ENCODE results near the gene OTULIN. TPM values are rescaled to one million over a fixed set of nuclear protein-coding genes. Genes with fewer than 3 reads are reported as not detected.

OTULIN gene
- total RNA-seq, 1 donor from 2014 or later, result 10.4 TPM

- Histone ChIP-seq H3K9ac (ENCODE audit: low read depth in 1 of 3, low read length in 3 of 3) (peak overlapping the region in 1 of 3 donors; percentile 9), H3K4me3 (ENCODE audit: low read length in 3 of 3) (no peak overlapping the region), H3K36me3 (ENCODE audit: control insufficient read depth in 3 of 3, insufficient read depth in 3 of 3, low read length in 3 of 3) (peaks cover 0 to 3% (median 2%) of the 10 kb centered on the region in 3 donors), H3K27me3 (ENCODE audit: control insufficient read depth in 3 of 3, insufficient read depth in 3 of 3, low read length in 3 of 3) (no peaks in the 10 kb centered on the region), H3K27ac (ENCODE audit: low read depth, low read length) (no peak overlapping the region), H3K9me3 (ENCODE audit: control insufficient read depth in 3 of 3, low read length in 3 of 3) (no peaks in the 10 kb centered on the region), H3K4me1 (ENCODE audit: control insufficient read depth in 3 of 3, insufficient read depth in 3 of 3, low read length in 3 of 3) (peaks cover 21 to 42% (median 37%) of the 10 kb centered on the region in 3 donors)
Measured at GRCh38 chr5:14667290-14667689, 2.8 kb downstream of the OTULIN start.

GRCh38 chr5:14667770-14668169 is 3.3 kb downstream of the OTULIN start:
- Histone ChIP-seq H3K4me3 (ENCODE audit: low read length in 3 of 3) (no peak overlapping the region), H3K27ac (ENCODE audit: low read depth, low read length) (no peak overlapping the region), H3K36me3 (ENCODE audit: control insufficient read depth in 3 of 3, insufficient read depth in 3 of 3, low read length in 3 of 3) (peaks cover 0 to 3% (median 2%) of the 10 kb centered on the region in 3 donors), H3K9me3 (ENCODE audit: control insufficient read depth in 3 of 3, low read length in 3 of 3) (no peaks in the 10 kb centered on the region), H3K27me3 (ENCODE audit: control insufficient read depth in 3 of 3, insufficient read depth in 3 of 3, low read length in 3 of 3) (no peaks in the 10 kb centered on the region), H3K9ac (ENCODE audit: low read depth in 1 of 3, low read length in 3 of 3) (peak overlapping the region in 1 of 3 donors; percentile 9), H3K4me1 (ENCODE audit: control insufficient read depth in 3 of 3, insufficient read depth in 3 of 3, low read length in 3 of 3) (peaks cover 25 to 47% (median 42%) of the 10 kb centered on the region in 3 donors)

GRCh38 chr5:14668181-14668591 is 3.7 kb downstream of the OTULIN start:
- Histone ChIP-seq H3K27me3 (ENCODE audit: control insufficient read depth in 3 of 3, insufficient read depth in 3 of 3, low read length in 3 of 3) (no peaks in the 10 kb centered on the region), H3K36me3 (ENCODE audit: control insufficient read depth in 3 of 3, insufficient read depth in 3 of 3, low read length in 3 of 3) (peaks cover 0 to 3% (median 2%) of the 10 kb centered on the region in 3 donors), H3K4me1 (ENCODE audit: control insufficient read depth in 3 of 3, insufficient read depth in 3 of 3, low read length in 3 of 3) (peaks cover 24 to 49% (median 43%) of the 10 kb centered on the region in 3 donors), H3K9me3 (ENCODE audit: control insufficient read depth in 3 of 3, low read length in 3 of 3) (no peaks in the 10 kb centered on the region), H3K27ac (ENCODE audit: low read depth, low read length) (no peak overlapping the region), H3K4me3 (ENCODE audit: low read length in 3 of 3) (no peak overlapping the region), H3K9ac (ENCODE audit: low read depth in 1 of 3, low read length in 3 of 3) (no peak overlapping the region)

GRCh38 chr5:14669415-14669814 is 4.9 kb downstream of the OTULIN start:
- Histone ChIP-seq H3K4me1 (ENCODE audit: control insufficient read depth in 3 of 3, insufficient read depth in 3 of 3, low read length in 3 of 3) (peaks cover 15 to 39% (median 37%) of the 10 kb centered on the region in 3 donors), H3K27me3 (ENCODE audit: control insufficient read depth in 3 of 3, insufficient read depth in 3 of 3, low read length in 3 of 3) (no peaks in the 10 kb centered on the region), H3K36me3 (ENCODE audit: control insufficient read depth in 3 of 3, insufficient read depth in 3 of 3, low read length in 3 of 3) (peaks cover 2 to 5% (median 4%) of the 10 kb centered on the region in 3 donors), H3K9ac (ENCODE audit: low read depth in 1 of 3, low read length in 3 of 3) (no peak overlapping the region), H3K9me3 (ENCODE audit: control insufficient read depth in 3 of 3, low read length in 3 of 3) (no peaks in the 10 kb centered on the region), H3K27ac (ENCODE audit: low read depth, low read length) (no peak overlapping the region), H3K4me3 (ENCODE audit: low read length in 3 of 3) (no peak overlapping the region)

- peaks cover 2 to 5% (median 4%) of the 10 kb centered on the region in 3 donors for H3K36me3 ChIP-seq (ENCODE audit: control insufficient read depth in 3 of 3, insufficient read depth in 3 of 3, low read length in 3 of 3)
- peaks cover 15 to 39% (median 37%) of the 10 kb centered on the region in 3 donors for H3K4me1 ChIP-seq (ENCODE audit: control insufficient read depth in 3 of 3, insufficient read depth in 3 of 3, low read length in 3 of 3)
- H3K9me3 ChIP-seq (ENCODE audit: control insufficient read depth in 3 of 3, low read length in 3 of 3), result no peaks in the 10 kb centered on the region
- H3K27me3 ChIP-seq (ENCODE audit: control insufficient read depth in 3 of 3, insufficient read depth in 3 of 3, low read length in 3 of 3), result no peaks in the 10 kb centered on the region
- H3K9ac ChIP-seq (ENCODE audit: low read depth in 1 of 3, low read length in 3 of 3), result no peak overlapping the region
- H3K27ac ChIP-seq (ENCODE audit: low read depth, low read length), result no peak overlapping the region
- H3K4me3 ChIP-seq (ENCODE audit: low read length in 3 of 3), result no peak overlapping the region
Measured at GRCh38 chr5:14669975-14670374, 5.5 kb downstream of the OTULIN start.

- Histone ChIP-seq H3K27ac (ENCODE audit: low read depth, low read length) (no peak overlapping the region), H3K36me3 (ENCODE audit: control insufficient read depth in 3 of 3, insufficient read depth in 3 of 3, low read length in 3 of 3) (peaks cover 2 to 7% (median 5%) of the 10 kb centered on the region in 3 donors), H3K4me1 (ENCODE audit: control insufficient read depth in 3 of 3, insufficient read depth in 3 of 3, low read length in 3 of 3) (peaks cover 8 to 33% (median 33%) of the 10 kb centered on the region in 3 donors), H3K9me3 (ENCODE audit: control insufficient read depth in 3 of 3, low read length in 3 of 3) (no peaks in the 10 kb centered on the region), H3K9ac (ENCODE audit: low read depth in 1 of 3, low read length in 3 of 3) (no peak overlapping the region), H3K4me3 (ENCODE audit: low read length in 3 of 3) (no peak overlapping the region), H3K27me3 (ENCODE audit: control insufficient read depth in 3 of 3, insufficient read depth in 3 of 3, low read length in 3 of 3) (no peaks in the 10 kb centered on the region)
Measured at GRCh38 chr5:14671414-14671813, 6.9 kb downstream of the OTULIN start.

- Histone ChIP-seq H3K4me1 (ENCODE audit: control insufficient read depth in 3 of 3, insufficient read depth in 3 of 3, low read length in 3 of 3) (peaks cover 11 to 34% (median 32%) of the 10 kb centered on the region in 3 donors), H3K27me3 (ENCODE audit: control insufficient read depth in 3 of 3, insufficient read depth in 3 of 3, low read length in 3 of 3) (no peaks in the 10 kb centered on the region), H3K4me3 (ENCODE audit: low read length in 3 of 3) (no peak overlapping the region), H3K9ac (ENCODE audit: low read depth in 1 of 3, low read length in 3 of 3) (no peak overlapping the region), H3K27ac (ENCODE audit: low read depth, low read length) (no peak overlapping the region), H3K9me3 (ENCODE audit: control insufficient read depth in 3 of 3, low read length in 3 of 3) (no peaks in the 10 kb centered on the region), H3K36me3 (ENCODE audit: control insufficient read depth in 3 of 3, insufficient read depth in 3 of 3, low read length in 3 of 3) (peaks cover 2 to 8% (median 5%) of the 10 kb centered on the region in 3 donors)
Measured at GRCh38 chr5:14672082-14672481, 7.6 kb downstream of the OTULIN start.

GRCh38 chr5:14672484-14673394 is 8.2 kb downstream of the OTULIN start:
- Histone ChIP-seq H3K36me3 (ENCODE audit: control insufficient read depth in 3 of 3, insufficient read depth in 3 of 3, low read length in 3 of 3) (peaks cover 2 to 8% (median 5%) of the 10 kb centered on the region in 3 donors), H3K27ac (ENCODE audit: low read depth, low read length) (no peak overlapping the region), H3K9me3 (ENCODE audit: control insufficient read depth in 3 of 3, low read length in 3 of 3) (no peaks in the 10 kb centered on the region), H3K9ac (ENCODE audit: low read depth in 1 of 3, low read length in 3 of 3) (no peak overlapping the region), H3K27me3 (ENCODE audit: control insufficient read depth in 3 of 3, insufficient read depth in 3 of 3, low read length in 3 of 3) (no peaks in the 10 kb centered on the region), H3K4me3 (ENCODE audit: low read length in 3 of 3) (no peak overlapping the region), H3K4me1 (ENCODE audit: control insufficient read depth in 3 of 3, insufficient read depth in 3 of 3, low read length in 3 of 3) (peaks cover 11 to 31% (median 29%) of the 10 kb centered on the region in 3 donors)

GRCh38 chr5:14673443-14673842 is 8.9 kb downstream of the OTULIN start:
- Histone ChIP-seq H3K4me1 (ENCODE audit: control insufficient read depth in 3 of 3, insufficient read depth in 3 of 3, low read length in 3 of 3) (peaks cover 16 to 30% (median 27%) of the 10 kb centered on the region in 3 donors), H3K27me3 (ENCODE audit: control insufficient read depth in 3 of 3, insufficient read depth in 3 of 3, low read length in 3 of 3) (no peaks in the 10 kb centered on the region), H3K9me3 (ENCODE audit: control insufficient read depth in 3 of 3, low read length in 3 of 3) (no peaks in the 10 kb centered on the region), H3K4me3 (ENCODE audit: low read length in 3 of 3) (no peak overlapping the region), H3K27ac (ENCODE audit: low read depth, low read length) (no peak overlapping the region), H3K9ac (ENCODE audit: low read depth in 1 of 3, low read length in 3 of 3) (no peak overlapping the region), H3K36me3 (ENCODE audit: control insufficient read depth in 3 of 3, insufficient read depth in 3 of 3, low read length in 3 of 3) (peaks cover under 1 to 8% (median 2%) of the 10 kb centered on the region in 3 donors)

Data from skeletal muscle tissue (tissue), 4 donors.